Daoy (cell line): ENCODE results near the gene TARBP1. TPM values are rescaled to one million over a fixed set of nuclear protein-coding genes. Genes with fewer than 3 reads are reported as not detected.

Experiments used
- DNase-seq: peaks from one replicate; pipeline ENCODE4 v3.0.0-alpha.2; 2015; ENCODE audit warnings: low read depth
- total RNA-seq: library from RNA; depleted of rRNA; stranded (reverse); fragments of >200 nt; shearing (Covaris generic); gene quantifications from 2 replicates; pipeline ENCODE4 v1.2.3, GENCODE V29; 2014

The TARBP1 gene
- total RNA-seq, 1 experiment from 2014 or later: 32.5 TPM

- no peak for DNase-seq
Observed at GRCh38 chr1:234484218-234484617, 5.2 kb upstream of the TARBP1 start.

GRCh38 chr1:234481771-234482170 is 2.8 kb upstream of the TARBP1 start:
- no peak for DNase-seq

GRCh38 chr1:234479866-234480265 is 887 bp upstream of the TARBP1 start:
- no peak for DNase-seq

GRCh38 chr1:234479310-234479559 is 256 bp upstream of the TARBP1 start:
- no peak for DNase-seq

GRCh38 chr1:234478152-234478480 is 863 bp downstream of the TARBP1 start:
- DNase-seq: peak; percentile 67

GRCh38 chr1:234477386-234478151 is 1.4 kb downstream of the TARBP1 start:
- DNase-seq: no peak

GRCh38 chr1:234476172-234476571 is 2.8 kb downstream of the TARBP1 start:
- no peak for DNase-seq

- no peak for DNase-seq
Observed at GRCh38 chr1:234475167-234475793, 3.7 kb downstream of the TARBP1 start.

GRCh38 chr1:234474375-234474774 is 4.6 kb downstream of the TARBP1 start:
- DNase-seq: no peak

GRCh38 chr1:234473118-234473517 is 5.9 kb downstream of the TARBP1 start:
- no peak for DNase-seq

- DNase-seq: no peak
Observed at GRCh38 chr1:234469376-234469775, 9.6 kb downstream of the TARBP1 start.

- no peak for DNase-seq
Observed at GRCh38 chr1:234468580-234468979, 10.4 kb downstream of the TARBP1 start.

- no peak for DNase-seq
Observed at GRCh38 chr1:234467821-234468220, 11.2 kb downstream of the TARBP1 start.

- DNase-seq: no peak
Observed at GRCh38 chr1:234466945-234467344, 12.0 kb downstream of the TARBP1 start.

GRCh38 chr1:234463749-234464148 is 15.2 kb downstream of the TARBP1 start:
- no peak for DNase-seq

GRCh38 chr1:234460652-234461051 is 18.3 kb downstream of the TARBP1 start:
- no peak for DNase-seq

- no peak for DNase-seq
Observed at GRCh38 chr1:234458352-234459017, 20.5 kb downstream of the TARBP1 start.

GRCh38 chr1:234454926-234455325 is 24.1 kb downstream of the TARBP1 start:
- no peak for DNase-seq

- no peak for DNase-seq
Observed at GRCh38 chr1:234452406-234452965, 26.5 kb downstream of the TARBP1 start.

GRCh38 chr1:234440348-234440747 is 38.6 kb downstream of the TARBP1 start:
- DNase-seq: no peak

- no peak for DNase-seq
Observed at GRCh38 chr1:234438579-234438978, 40.4 kb downstream of the TARBP1 start.

GRCh38 chr1:234437423-234438171 is 41.4 kb downstream of the TARBP1 start:
- DNase-seq: no peak
